ENCODE measurements around the gene FLT4. TPM values are rescaled to one million over a fixed set of nuclear protein-coding genes. Genes with fewer than 3 reads are reported as not detected.

The FLT4 gene
- 0.51 TPM in 1 of 2 replicates, not detected in the other for total RNA-seq
- long read RNA-seq: 0 reads

GRCh38 chr5:180649297-180650039, at the start of gene FLT4:
Gene FLT4, minus strand, starts transcription at chr5:180649600. Its CDS starts 55 bp downstream, at chr5:180649545.
- H3K27me3 Mint-ChIP-seq (ENCODE audit: unreplicated experiment): peaks cover 64% of the 10 kb centered on the region
- DNase-seq (ENCODE audit: extremely low spot score, unreplicated experiment): no peak
- H3K9me3 Mint-ChIP-seq (ENCODE audit: unreplicated experiment): no peaks in the 10 kb centered on the region
- peak within 1 kb of the TSS; percentile 73 for H3K4me3 Mint-ChIP-seq (ENCODE audit: unreplicated experiment)
- H3K4me1 Mint-ChIP-seq (ENCODE audit: unreplicated experiment): peaks cover 13% of the 10 kb centered on the region
- TF ChIP-seq CTCF (IDR thresholded peaks at IDR 0.05): no peak
- no peaks in the 10 kb centered on the region for H3K36me3 Mint-ChIP-seq (ENCODE audit: unreplicated experiment)
- H3K27ac Mint-ChIP-seq (ENCODE audit: unreplicated experiment): no peak within 1 kb of the TSS

GRCh38 chr5:180699042-180699441, 49.6 kb upstream of the FLT4 start:
- H3K4me1 Mint-ChIP-seq (ENCODE audit: unreplicated experiment): no peaks in the 10 kb centered on the region
- H3K27me3 Mint-ChIP-seq (ENCODE audit: unreplicated experiment): peaks cover 7% of the 10 kb centered on the region
- DNase-seq (ENCODE audit: extremely low spot score, unreplicated experiment): no peak
- H3K27ac Mint-ChIP-seq (ENCODE audit: unreplicated experiment): no peak overlapping the region
- TF ChIP-seq CTCF (IDR thresholded peaks at IDR 0.05): no peak
- no peaks in the 10 kb centered on the region for H3K9me3 Mint-ChIP-seq (ENCODE audit: unreplicated experiment)
- no peaks in the 10 kb centered on the region for H3K36me3 Mint-ChIP-seq (ENCODE audit: unreplicated experiment)
- H3K4me3 Mint-ChIP-seq (ENCODE audit: unreplicated experiment): no peak overlapping the region

- TF ChIP-seq CTCF (IDR thresholded peaks at IDR 0.05): no peak
- no peak for DNase-seq (ENCODE audit: extremely low spot score, unreplicated experiment)
- H3K27me3 Mint-ChIP-seq (ENCODE audit: unreplicated experiment): peaks cover 15% of the 10 kb centered on the region
- no peaks in the 10 kb centered on the region for H3K4me1 Mint-ChIP-seq (ENCODE audit: unreplicated experiment)
- no peak overlapping the region for H3K27ac Mint-ChIP-seq (ENCODE audit: unreplicated experiment)
- no peak overlapping the region for H3K4me3 Mint-ChIP-seq (ENCODE audit: unreplicated experiment)
- no peaks in the 10 kb centered on the region for H3K9me3 Mint-ChIP-seq (ENCODE audit: unreplicated experiment)
- no peaks in the 10 kb centered on the region for H3K36me3 Mint-ChIP-seq (ENCODE audit: unreplicated experiment)
Measured at GRCh38 chr5:180696116-180696515, 46.7 kb upstream of the FLT4 start.

- TF ChIP-seq CTCF (IDR thresholded peaks at IDR 0.05): no peak
- Mint-ChIP-seq H3K9me3 (ENCODE audit: unreplicated experiment) (no peaks in the 10 kb centered on the region), H3K4me1 (ENCODE audit: unreplicated experiment) (no peaks in the 10 kb centered on the region), H3K27me3 (ENCODE audit: unreplicated experiment) (peaks cover 32% of the 10 kb centered on the region), H3K36me3 (ENCODE audit: unreplicated experiment) (no peaks in the 10 kb centered on the region), H3K27ac (ENCODE audit: unreplicated experiment) (no peak overlapping the region), H3K4me3 (ENCODE audit: unreplicated experiment) (no peak overlapping the region)
- no peak for DNase-seq (ENCODE audit: extremely low spot score, unreplicated experiment)
Measured at GRCh38 chr5:180692429-180692828, 43.0 kb upstream of the FLT4 start.

GRCh38 chr5:180691046-180691445, 41.6 kb upstream of the FLT4 start:
- Mint-ChIP-seq H3K4me1 (ENCODE audit: unreplicated experiment) (no peaks in the 10 kb centered on the region), H3K27me3 (ENCODE audit: unreplicated experiment) (peaks cover 32% of the 10 kb centered on the region)
- no peak for DNase-seq (ENCODE audit: extremely low spot score, unreplicated experiment)

More at GRCh38 chr5:180691046-180691445, 41.6 kb upstream of the FLT4 start:
- Mint-ChIP-seq H3K27ac (ENCODE audit: unreplicated experiment) (no peak overlapping the region), H3K36me3 (ENCODE audit: unreplicated experiment) (no peaks in the 10 kb centered on the region), H3K4me3 (ENCODE audit: unreplicated experiment) (no peak overlapping the region), H3K9me3 (ENCODE audit: unreplicated experiment) (no peaks in the 10 kb centered on the region)
- TF ChIP-seq CTCF (IDR thresholded peaks at IDR 0.05): no peak

Data from osteocyte (in vitro differentiated cells).